OCI-LY7 (cell line): ENCODE measurements around the gene DYNC2H1. TPM values are rescaled to one million over a fixed set of nuclear protein-coding genes. Genes with fewer than 3 reads are reported as not detected.

Source experiments
- BruUV-seq: library from RNA; stranded (reverse); fragments of 400-500 nt; replicated peaks from 2 replicates; lab custom pipeline; 2021; lab: Mats Ljungman, UMichigan
- CTCF ChIA-PET: fragments of 300-600 bp; sonication (Branson Sonifier 250); formaldehyde crosslinking; loops from one replicate; lab custom pipeline; 2022; ENCODE audit warnings: antibody characterized with exemption; ENCODE audit not compliant: unreplicated experiment; lab: Charles Lee
- POLR2A ChIA-PET: fragments of 300-600 bp; sonication (Branson Sonifier 250); formaldehyde crosslinking; loops from one replicate; lab custom pipeline; 2022; ENCODE audit warnings: antibody characterized with exemption; lab: Charles Lee
- DNase-seq: peaks from one replicate; pipeline ENCODE4 v3.0.0-alpha.2; 2015; ENCODE audit warnings: low spot score
- H2AFZ ChIP-seq: fragments of 200-600 bp; sonication (generic), shearing (Covaris generic); 2 replicates; pipeline ENCODE4 v1.6.1; 2014; ENCODE audit warnings: mild to moderate bottlenecking, antibody characterized with exemption, low read length, moderate library complexity
- H3K27ac ChIP-seq: fragments of 200-600 bp; sonication (generic); 2 replicates; pipeline ENCODE4 v1.5.1; 2014; ENCODE audit warnings: mixed run types, low read depth, mild to moderate bottlenecking, moderate library complexity, low read length, inconsistent platforms; ENCODE audit not compliant: poor library complexity, severe bottlenecking
- H3K36me3 ChIP-seq: fragments of 200-600 bp; sonication (generic); 2 replicates; pipeline ENCODE4 v1.6.1; 2014; ENCODE audit warnings: mild to moderate bottlenecking, antibody characterized with exemption, low read length, moderate library complexity, mixed read lengths; ENCODE audit not compliant: insufficient read depth
- H3K4me1 ChIP-seq: fragments of 200-600 bp; sonication (generic); 2 replicates; pipeline ENCODE4 v1.5.1; 2014; ENCODE audit warnings: mild to moderate bottlenecking, low read length; ENCODE audit not compliant: insufficient read depth, poor library complexity, severe bottlenecking
- H3K4me2 ChIP-seq: fragments of 200-600 bp; sonication (generic); 2 replicates; pipeline ENCODE4 v1.6.1; 2014; ENCODE audit warnings: mild to moderate bottlenecking, low read length
- H3K4me3 ChIP-seq: fragments of 200-600 bp; sonication (generic); 2 replicates; pipeline ENCODE4 v1.5.1; 2014; ENCODE audit warnings: mild to moderate bottlenecking, low read depth, low read length; ENCODE audit not compliant: poor library complexity, severe bottlenecking
- H3K79me2 ChIP-seq: fragments of 200-600 bp; sonication (generic); 2 replicates; pipeline ENCODE4 v1.6.1; 2016; ENCODE audit warnings: low read depth, mild to moderate bottlenecking, low read length, moderate library complexity, mixed read lengths; ENCODE audit not compliant: insufficient read depth
- H3K9me2 ChIP-seq: fragments of 200-600 bp; sonication (generic); 2 replicates; pipeline ENCODE4 v1.6.1; 2016; ENCODE audit warnings: mild to moderate bottlenecking, low read length, mixed read lengths; ENCODE audit not compliant: insufficient read depth
- H3K9me3 ChIP-seq: fragments of 200-600 bp; sonication (generic); 2 replicates; pipeline ENCODE4 v1.6.1; 2014; ENCODE audit warnings: mild to moderate bottlenecking, mixed run types, low read length, mixed read lengths
- H4K20me1 ChIP-seq: fragments of 200-600 bp; sonication (generic); 2 replicates; pipeline ENCODE4 v1.6.1; 2014; ENCODE audit warnings: mild to moderate bottlenecking, antibody characterized with exemption, low read length, moderate library complexity, mixed read lengths; ENCODE audit not compliant: insufficient read depth
- EZH2phosphoT487 ChIP-seq: fragments of 200-600 bp; sonication (generic); IDR thresholded peaks from 2 replicates; pipeline ENCODE4 v1.6.1; 2018; ENCODE audit warnings: low read depth, borderline replicate concordance, mild to moderate bottlenecking, mixed run types, antibody characterized with exemption, low read length, moderate library complexity, mixed read lengths
- intact Hi-C: fragments of 100-400 bp; cut with micrococcal nuclease; formaldehyde crosslinking; loops from one replicate; pipeline ENCODE4 v1.10.0; 2022; ENCODE audit not compliant: unreplicated experiment
- total RNA-seq, 2 experiments: library from RNA; depleted of rRNA in 1 of 2; stranded (reverse); fragments of >200 nt in 1 of 2; shearing (Covaris generic) in 1 of 2; gene quantifications; 2 replicates each; pipeline ENCODE4 v1.2.3, GENCODE V29; 2014 to 2022
- TF ChIP-seq, protein P1 (sequence below): fragments of 200-600 bp; sonication (generic); conservative IDR thresholded peaks from 2 replicates; pipeline ENCODE4 v1.5.1; 2014; ENCODE audit warnings: mild to moderate bottlenecking, antibody characterized with exemption, low read length, moderate library complexity, mixed read lengths

DYNC2H1 gene
- total RNA-seq, 2 experiments from 2014 or later = 0.44 to 1.1 TPM

DNA sequence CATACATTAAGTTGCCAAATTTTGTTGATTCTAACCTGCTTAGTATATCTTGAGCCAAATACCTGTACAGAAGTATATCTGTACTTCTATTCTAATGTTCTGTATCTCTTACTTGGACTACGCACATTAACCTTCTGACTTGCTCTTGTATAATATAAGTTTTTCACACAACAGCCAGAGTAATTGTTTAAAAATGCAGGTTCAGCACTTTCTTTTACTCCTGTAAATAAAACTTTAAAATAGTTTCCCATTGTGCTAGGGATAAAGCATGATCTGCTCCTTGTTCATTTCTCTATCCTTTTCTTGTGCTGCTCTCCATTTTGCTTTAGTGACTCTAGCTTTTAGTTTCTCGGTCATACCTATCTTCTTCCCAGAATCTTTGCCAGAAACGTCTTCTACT is 48.3 kb downstream of the DYNC2H1 start:
- no peaks in the 10 kb centered on the region for H3K9me3 ChIP-seq
- no peak overlapping the region for H3K4me3 ChIP-seq
- BruUV-seq = no TSS peak
- no peaks in the 10 kb centered on the region for H4K20me1 ChIP-seq
- H3K27ac ChIP-seq = no peak overlapping the region
- intact Hi-C loops = no loop called here
- no peak for TF ChIP-seq EZH2phosphoT487
- TF ChIP-seq, protein P1, sequence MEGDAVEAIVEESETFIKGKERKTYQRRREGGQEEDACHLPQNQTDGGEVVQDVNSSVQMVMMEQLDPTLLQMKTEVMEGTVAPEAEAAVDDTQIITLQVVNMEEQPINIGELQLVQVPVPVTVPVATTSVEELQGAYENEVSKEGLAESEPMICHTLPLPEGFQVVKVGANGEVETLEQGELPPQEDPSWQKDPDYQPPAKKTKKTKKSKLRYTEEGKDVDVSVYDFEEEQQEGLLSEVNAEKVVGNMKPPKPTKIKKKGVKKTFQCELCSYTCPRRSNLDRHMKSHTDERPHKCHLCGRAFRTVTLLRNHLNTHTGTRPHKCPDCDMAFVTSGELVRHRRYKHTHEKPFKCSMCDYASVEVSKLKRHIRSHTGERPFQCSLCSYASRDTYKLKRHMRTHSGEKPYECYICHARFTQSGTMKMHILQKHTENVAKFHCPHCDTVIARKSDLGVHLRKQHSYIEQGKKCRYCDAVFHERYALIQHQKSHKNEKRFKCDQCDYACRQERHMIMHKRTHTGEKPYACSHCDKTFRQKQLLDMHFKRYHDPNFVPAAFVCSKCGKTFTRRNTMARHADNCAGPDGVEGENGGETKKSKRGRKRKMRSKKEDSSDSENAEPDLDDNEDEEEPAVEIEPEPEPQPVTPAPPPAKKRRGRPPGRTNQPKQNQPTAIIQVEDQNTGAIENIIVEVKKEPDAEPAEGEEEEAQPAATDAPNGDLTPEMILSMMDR = no peak
- no peak for DNase-seq
- no peaks in the 10 kb centered on the region for H3K4me1 ChIP-seq
- POLR2A ChIA-PET = no interaction called here
- CTCF ChIA-PET = no interaction called here
- H3K9me2 ChIP-seq = no peaks in the 10 kb centered on the region
- H3K36me3 ChIP-seq = no peaks in the 10 kb centered on the region
- no peak overlapping the region for H3K4me2 ChIP-seq
- no peak overlapping the region for H2AFZ ChIP-seq
- no peaks in the 10 kb centered on the region for H3K79me2 ChIP-seq

DNA sequence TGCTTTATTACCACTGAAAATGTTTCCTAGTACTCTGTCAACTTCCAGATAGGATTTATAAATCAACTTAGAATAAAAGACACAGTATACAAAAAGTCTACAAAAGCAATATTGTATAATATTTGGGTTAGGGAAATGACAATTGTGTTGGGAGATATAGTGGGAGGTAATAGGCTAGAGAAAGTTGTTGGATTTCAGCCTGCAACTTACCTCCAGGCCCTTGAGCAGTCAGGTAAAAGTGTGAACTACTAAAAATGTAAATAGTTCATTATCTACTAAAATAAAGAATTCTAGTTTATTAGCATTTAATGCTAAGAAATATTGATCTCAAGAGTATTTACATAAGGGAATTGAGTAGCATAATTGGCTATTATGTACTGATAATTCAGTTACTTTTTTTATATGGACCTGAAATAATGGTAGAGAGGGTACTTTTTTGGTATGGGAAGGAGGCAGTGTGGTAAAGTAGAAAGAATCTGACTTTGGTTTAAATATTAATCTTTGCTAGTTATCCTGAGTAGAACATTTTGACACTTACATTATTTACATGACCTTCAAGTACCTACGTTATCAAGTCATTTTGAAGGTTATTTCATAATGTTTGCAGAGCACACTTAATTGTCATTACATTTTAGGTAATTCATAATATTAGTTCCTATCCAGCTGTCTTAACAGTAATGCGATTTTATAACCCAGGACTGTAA is 55.0 kb downstream of the DYNC2H1 start:
- Histone ChIP-seq H3K9me3 (no peaks in the 10 kb centered on the region), H3K36me3 (no peaks in the 10 kb centered on the region), H3K27ac (no peak overlapping the region), H3K79me2 (no peaks in the 10 kb centered on the region), H3K4me2 (no peak overlapping the region), H3K9me2 (no peaks in the 10 kb centered on the region), H3K4me1 (no peaks in the 10 kb centered on the region), H3K4me3 (no peak overlapping the region), H4K20me1 (no peaks in the 10 kb centered on the region), H2AFZ (no peak overlapping the region)
- intact Hi-C loops = no loop called here
- DNase-seq = no peak
- ChIA-PET CTCF (no interaction called here), POLR2A (interaction anchor here (1.2 kb wide), 1 partner anchor 46 kb away, joined by 3 read pairs; no protein-coding TSS in a partner anchor)
- BruUV-seq = no TSS peak
- no peak for TF ChIP-seq EZH2phosphoT487

DNA sequence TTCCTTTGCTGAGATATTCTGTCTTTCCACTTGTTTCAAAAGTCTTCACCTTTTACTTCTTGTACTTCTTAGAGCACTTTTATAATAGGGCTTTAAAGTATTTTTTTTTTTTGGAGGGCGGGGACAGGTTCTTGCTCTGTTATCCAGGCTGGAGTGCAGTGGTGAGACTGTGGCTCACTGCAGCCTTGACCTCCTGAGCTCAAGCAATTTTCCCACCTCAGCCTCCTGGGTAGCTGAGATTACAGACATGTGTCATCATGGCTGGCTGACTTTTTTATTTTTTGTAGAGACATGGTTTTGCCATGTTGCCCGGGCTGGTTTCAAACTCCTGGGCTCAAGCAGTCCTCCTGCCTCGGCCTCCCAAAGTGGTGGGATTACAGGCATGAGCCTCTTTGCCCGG is 57.9 kb downstream of the DYNC2H1 start:
- intact Hi-C loops = no loop called here
- BruUV-seq = no TSS peak
- TF ChIP-seq EZH2phosphoT487 = no peak
- TF ChIP-seq, protein P1 = no peak

More for the DNA sequence above, 57.9 kb downstream of the DYNC2H1 start:
- no peak overlapping the region for H2AFZ ChIP-seq
- H4K20me1 ChIP-seq = no peaks in the 10 kb centered on the region
- no peaks in the 10 kb centered on the region for H3K9me2 ChIP-seq
- H3K4me2 ChIP-seq = no peak overlapping the region
- no peaks in the 10 kb centered on the region for H3K4me1 ChIP-seq
- H3K27ac ChIP-seq = no peak overlapping the region
- H3K4me3 ChIP-seq = no peak overlapping the region
- ChIA-PET CTCF (no interaction called here), POLR2A (interaction anchor here (0.7 kb wide), 1 partner anchor 44 kb away, joined by 3 read pairs; no protein-coding TSS in a partner anchor)
- no peaks in the 10 kb centered on the region for H3K79me2 ChIP-seq
- DNase-seq = no peak
- H3K9me3 ChIP-seq = no peaks in the 10 kb centered on the region
- no peaks in the 10 kb centered on the region for H3K36me3 ChIP-seq
